GM10248 (cell line): ENCODE data around the gene ASXL1.
"Not testable (repeated sequence)": the region's sequence is repeated elsewhere in the genome, so short reads cannot be mapped to it uniquely, and the experiment has no call there.

ENCODE experiments used
- CTCF ChIA-PET: fragments of 300-600 bp; sonication (Branson Sonifier 250); formaldehyde crosslinking; extraction: SDS; loops from one replicate; lab custom pipeline; 2021; ENCODE audit warnings: antibody characterized with exemption; lab: Yijun Ruan, JAX
- POLR2A ChIA-PET: fragments of 350-650 bp; sonication (Branson Sonifier 250); formaldehyde crosslinking; extraction: SDS; loops from one replicate; lab custom pipeline; 2020; ENCODE audit warnings: antibody characterized with exemption; lab: Yijun Ruan, JAX
- DNase-seq: peaks from one replicate; pipeline ENCODE4 v3.0.0; 2012; ENCODE audit errors: extremely low spot score
- CTCF ChIP-seq: IDR thresholded peaks from 2 replicates; pipeline ENCODE4 v1.5.1; 2012; ENCODE audit warnings: mild to moderate bottlenecking, low read depth; ENCODE audit errors: extremely low read depth, missing control alignments, control extremely low read depth

ASXL1 gene

GRCh38 chr20:32395066-32395465 lies 36.9 kb downstream of the ASXL1 start:
- no peak for DNase-seq
- TF ChIP-seq CTCF: no peak
- ChIA-PET POLR2A (no interaction called here), CTCF (interaction anchor here (1.5 kb wide), 1 partner anchor 10 kb away, joined by 7 read pairs; no protein-coding TSS in a partner anchor)

DNA sequence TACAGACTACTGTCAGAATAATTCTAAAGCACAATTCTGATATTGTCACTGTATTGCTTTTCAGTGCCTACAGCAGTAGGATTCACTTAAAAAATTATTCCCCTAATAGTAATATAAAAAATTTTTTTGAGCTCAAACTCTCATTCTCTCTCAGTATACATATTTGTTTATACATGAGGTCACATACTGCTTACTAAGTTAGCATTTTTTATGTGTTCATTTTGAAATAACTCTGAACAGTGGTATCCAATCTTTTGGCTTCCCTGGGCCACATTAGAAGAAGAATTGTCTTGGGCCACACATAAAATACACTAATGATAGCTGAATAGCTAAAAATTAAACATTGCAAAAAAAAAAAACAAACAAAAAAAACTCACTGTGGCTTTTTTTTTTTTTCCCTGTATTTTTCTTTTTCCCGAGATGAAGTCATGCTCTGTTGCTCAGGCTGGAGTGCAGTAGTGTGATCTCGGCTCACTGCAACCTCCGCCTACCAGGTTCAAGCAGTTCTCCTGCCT lies 38.6 kb downstream of the ASXL1 start:
- no peak for TF ChIP-seq CTCF
- no peak for DNase-seq
- ChIA-PET CTCF (interaction anchor here (0.9 to 1.7 kb wide), 3 partner anchors 11 to 203 kb away, joined by 3 to 4 read pairs (median 3); no protein-coding TSS in a partner anchor), POLR2A (interaction anchor here (0.6 to 0.9 kb wide), 2 partner anchors 32 to 39 kb away, joined by 4 to 8 read pairs; partner anchors contain the start of gene ASXL1)

DNA sequence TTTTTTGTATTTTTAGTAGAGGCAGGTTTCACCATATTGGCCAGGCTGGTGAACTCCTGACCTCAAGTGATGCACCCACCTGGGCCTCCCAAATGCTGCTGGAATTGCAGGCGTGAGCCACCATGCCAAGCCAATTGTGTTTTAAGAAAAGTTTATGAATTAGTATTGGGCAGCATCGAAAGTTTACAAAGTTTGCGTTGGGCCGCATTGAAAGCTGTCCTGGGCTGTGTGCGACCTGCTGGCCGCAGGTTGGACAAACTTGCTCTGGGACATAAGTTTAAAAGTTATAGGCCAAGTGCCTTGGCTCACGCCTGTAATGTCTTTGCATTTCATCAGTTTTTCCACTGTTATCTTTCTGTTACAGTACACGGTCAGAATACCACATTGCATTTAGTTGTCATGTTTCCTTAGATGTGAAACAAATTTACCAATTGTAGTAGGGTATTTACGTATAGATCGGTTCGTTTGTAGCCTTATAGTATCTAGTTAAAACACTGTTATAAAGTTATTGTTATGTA lies 39.5 kb downstream of the ASXL1 start:
- no peak for TF ChIP-seq CTCF
- ChIA-PET POLR2A (no interaction called here), CTCF (interaction anchor here (1.7 kb wide), 1 partner anchor 12 kb away, joined by 4 read pairs; no protein-coding TSS in a partner anchor)
- no peak for DNase-seq

GRCh38 chr20:32400476-32400875 lies 42.3 kb downstream of the ASXL1 start:
- DNase-seq: no peak
- ChIA-PET POLR2A (no interaction called here), CTCF (interaction anchor here (1.1 to 1.2 kb wide), 3 partner anchors 13 to 273 kb away, joined by 3 read pairs; partner anchors contain the start of gene C20orf203)
- TF ChIP-seq CTCF: no peak

DNA sequence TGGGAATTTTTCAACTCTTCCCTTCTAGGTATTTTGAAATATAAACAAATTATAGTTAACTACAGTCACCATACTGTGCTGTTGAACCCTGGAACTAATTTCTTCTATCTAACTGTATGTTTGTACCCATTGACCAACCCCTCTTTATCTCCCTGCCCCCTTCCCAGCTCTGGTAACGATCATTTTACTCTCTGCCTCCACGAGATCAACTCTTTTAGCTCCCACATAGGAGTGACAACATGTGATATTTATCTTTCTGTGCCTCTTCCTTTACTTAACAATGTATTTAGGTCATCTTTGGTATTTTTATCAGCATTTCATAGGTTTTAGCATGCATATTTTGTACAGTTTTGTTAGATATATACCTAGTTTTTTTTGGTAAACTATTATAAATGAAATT lies 45.9 kb downstream of the ASXL1 start:
- ChIA-PET CTCF (no interaction called here), POLR2A (no interaction called here)
- TF ChIP-seq CTCF: no peak
- no peak for DNase-seq

DNA sequence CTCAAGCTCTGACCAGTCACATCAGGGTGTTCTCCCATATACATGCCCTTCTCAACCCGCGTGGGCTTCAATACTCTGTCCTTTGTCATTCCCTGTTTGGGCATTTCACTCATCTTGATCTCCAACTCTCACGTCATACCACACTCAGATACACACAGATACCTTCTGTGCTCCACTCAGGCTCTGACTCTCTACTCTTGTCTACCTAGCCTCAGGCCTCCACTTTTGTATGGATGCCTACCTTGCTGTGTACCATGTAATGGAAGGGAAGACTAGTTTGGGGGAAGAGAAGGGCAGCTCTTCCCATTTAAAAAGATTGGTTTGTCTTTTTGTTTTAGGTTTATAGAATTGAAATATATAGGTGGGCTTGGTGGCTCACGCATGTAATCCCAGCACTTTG lies 48.6 kb downstream of the ASXL1 start:
- ChIA-PET CTCF (interaction anchor here (1.5 to 4.1 kb wide), 2 partner anchors 10 to 21 kb away, joined by 4 to 11 read pairs; no protein-coding TSS in a partner anchor), POLR2A (interaction anchor here (0.7 kb wide), 1 partner anchor 142 kb away, joined by 3 read pairs; no protein-coding TSS in a partner anchor)
- no peak for TF ChIP-seq CTCF
- DNase-seq: no peak

DNA sequence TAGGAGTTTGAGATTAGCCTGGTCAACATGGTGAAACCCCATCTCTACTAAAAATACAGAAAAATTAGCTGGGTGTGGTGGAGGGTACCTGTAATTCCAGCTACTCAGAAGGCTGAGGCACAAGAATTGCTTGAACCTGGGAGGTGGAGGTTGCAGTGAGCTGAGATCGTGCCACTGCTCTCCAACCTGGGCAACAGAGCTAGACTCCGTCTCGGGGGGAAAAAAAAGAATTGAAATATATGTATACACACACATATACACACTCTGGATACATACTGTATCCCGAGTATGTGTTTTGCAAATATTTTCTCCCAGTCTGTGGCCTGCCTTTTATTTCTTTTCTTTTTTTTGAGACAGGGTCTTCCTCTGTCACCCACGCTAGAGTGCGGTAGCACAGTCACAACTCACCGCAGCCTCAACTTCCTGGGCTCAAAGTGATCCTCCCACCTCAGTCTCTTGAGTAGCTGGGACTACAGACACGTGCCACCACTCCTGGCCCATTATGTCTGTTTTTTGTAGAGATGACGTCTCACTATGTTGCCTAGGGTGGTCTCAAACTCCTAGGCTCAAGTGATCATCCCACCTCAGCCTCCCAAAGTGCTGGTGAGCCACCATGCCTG lies 49.1 kb downstream of the ASXL1 start:
- POLR2A ChIA-PET, DNase-seq: not testable (repeated sequence)
- CTCF ChIA-PET: interaction anchor here (4.1 kb wide), 1 partner anchor 9 kb away, joined by 11 read pairs; no protein-coding TSS in a partner anchor
